ENCODE data around the gene COX20. TPM values are rescaled to one million over a fixed set of nuclear protein-coding genes. Genes with fewer than 3 reads are reported as not detected.

Gene COX20
- total and polyA plus RNA-seq, 10 of the 15 experiments (the other 5 are each of a cell fraction or from before 2014, with no cell fraction given) = 22.8 to 112 (median 52.7) TPM

DNA sequence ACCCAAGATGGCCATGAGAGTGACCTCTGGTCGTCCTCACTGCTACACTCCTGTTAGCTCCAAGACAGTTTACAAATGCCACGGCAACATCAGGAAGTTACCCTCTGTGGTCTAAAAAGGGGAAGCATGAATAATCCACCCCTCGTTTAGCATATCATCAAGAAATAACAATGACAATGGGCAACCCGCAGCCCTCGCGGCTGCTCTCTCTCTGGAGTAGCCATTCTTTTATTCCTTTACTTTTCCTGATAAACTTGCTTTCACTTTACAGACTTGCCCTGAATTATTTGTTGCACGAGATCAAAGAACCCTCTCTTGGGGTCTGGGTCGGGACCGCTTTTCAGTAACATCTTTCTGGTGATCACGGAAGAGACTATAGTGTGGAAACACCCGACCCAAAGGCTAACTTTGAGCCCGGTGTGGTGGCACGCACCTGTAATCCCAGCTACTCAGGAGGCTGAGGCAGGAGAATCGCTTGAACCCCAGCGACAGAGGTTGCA is 19.8 kb upstream of the COX20 start (continued):
- TF ChIP-seq HSF1 (IDR thresholded peaks at IDR 0.05; ENCODE audit: low read depth, low read length) (no peak), IKZF1 (conservative IDR thresholded peaks at IDR 0.05) (0 out of 2 replicates have a peak, but pooled peaks have one; percentile 32), NFXL1 (IDR thresholded peaks at IDR 0.05; ENCODE audit: borderline replicate concordance) (no peak), EZH2 (IDR thresholded peaks at IDR 0.05; ENCODE audit: borderline replicate concordance, control insufficient read depth, low read depth, low read length) (no peak), BCL11A (IDR thresholded peaks at IDR 0.05; ENCODE audit: low read depth, low read length) (no peak), SMARCA5 (IDR thresholded peaks at IDR 0.05) (no peak), JUNB (IDR thresholded peaks at IDR 0.05) (no peak), TCF12 (IDR thresholded peaks at IDR 0.05; ENCODE audit: low read depth, low read length) (0 out of 2 replicates have a peak, but pooled peaks have one; percentile 10), MEF2B (IDR thresholded peaks at IDR 0.05; ENCODE audit: partially characterized antibody, poor library complexity, severe bottlenecking) (no peak)
- TF ChIP-seq, protein P1, sequence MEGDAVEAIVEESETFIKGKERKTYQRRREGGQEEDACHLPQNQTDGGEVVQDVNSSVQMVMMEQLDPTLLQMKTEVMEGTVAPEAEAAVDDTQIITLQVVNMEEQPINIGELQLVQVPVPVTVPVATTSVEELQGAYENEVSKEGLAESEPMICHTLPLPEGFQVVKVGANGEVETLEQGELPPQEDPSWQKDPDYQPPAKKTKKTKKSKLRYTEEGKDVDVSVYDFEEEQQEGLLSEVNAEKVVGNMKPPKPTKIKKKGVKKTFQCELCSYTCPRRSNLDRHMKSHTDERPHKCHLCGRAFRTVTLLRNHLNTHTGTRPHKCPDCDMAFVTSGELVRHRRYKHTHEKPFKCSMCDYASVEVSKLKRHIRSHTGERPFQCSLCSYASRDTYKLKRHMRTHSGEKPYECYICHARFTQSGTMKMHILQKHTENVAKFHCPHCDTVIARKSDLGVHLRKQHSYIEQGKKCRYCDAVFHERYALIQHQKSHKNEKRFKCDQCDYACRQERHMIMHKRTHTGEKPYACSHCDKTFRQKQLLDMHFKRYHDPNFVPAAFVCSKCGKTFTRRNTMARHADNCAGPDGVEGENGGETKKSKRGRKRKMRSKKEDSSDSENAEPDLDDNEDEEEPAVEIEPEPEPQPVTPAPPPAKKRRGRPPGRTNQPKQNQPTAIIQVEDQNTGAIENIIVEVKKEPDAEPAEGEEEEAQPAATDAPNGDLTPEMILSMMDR (IDR thresholded peaks at IDR 0.05 in 2 of 3, conservative IDR thresholded peaks at IDR 0.05 in 1 of 3; ENCODE audit: control insufficient read depth in 2 of 3, extremely low read depth in 1 of 3, insufficient read depth in 1 of 3, low read depth in 3 of 3, low read length in 3 of 3) = no peak
